Esophagus squamous epithelium (tissue), 5 donors: ENCODE measurements around the gene CD4. TPM values are rescaled to one million over a fixed set of nuclear protein-coding genes. Genes with fewer than 3 reads are reported as not detected.

Experiments
- DNase-seq: peaks from one replicate; lab custom pipeline; 2025; lab: John Stamatoyannopoulos, UW
- H3K27ac ChIP-seq, 4 donors: fragments of 200-600 bp; sonication (generic); one replicate each; pipeline ENCODE4 v1.5.1; 2016 to 2019; ENCODE audit warnings: mild to moderate bottlenecking in 1 of 4
- H3K27me3 ChIP-seq, 4 donors: fragments of 200-600 bp; sonication (generic); 1 replicate in 3 of 4; 2 replicates in 1 of 4; pipeline versions ENCODE4 v1.5.1 to v1.6.0; 2017 to 2021; ENCODE audit warnings: antibody characterized with exemption in 1 of 4
- H3K36me3 ChIP-seq, 3 donors: fragments of 200-600 bp; sonication (generic); one replicate each; pipeline ENCODE4 v1.5.1; 2016 to 2019
- H3K4me1 ChIP-seq, 3 donors: fragments of 200-600 bp; sonication (generic); one replicate each; pipeline ENCODE4 v1.5.1; 2017 to 2019
- H3K4me3 ChIP-seq, 4 donors: fragments of 200-600 bp; sonication (generic); 1 replicate in 3 of 4; 2 replicates in 1 of 4; pipeline ENCODE4 v1.5.1; 2016 to 2019; ENCODE audit warnings: mild to moderate bottlenecking in 2 of 4, moderate library complexity in 1 of 4
- H3K9me3 ChIP-seq, 3 donors: fragments of 200-600 bp; sonication (generic); one replicate each; pipeline ENCODE4 v1.5.1; 2016 to 2019
- CTCF ChIP-seq, 6 experiments: fragments of 450-650 bp in 4 of 6; fragments of 200-600 bp in 2 of 6; sonication (generic) in 2 of 6; IDR thresholded peaks; one replicate each; pipeline ENCODE4 v1.5.1; 2016 to 2019; ENCODE audit warnings: antibody characterized with exemption in 6 of 6, mild to moderate bottlenecking in 4 of 6, moderate library complexity in 4 of 6
- POLR2A ChIP-seq, 4 donors: fragments of 450-650 bp; IDR thresholded peaks; one replicate each; pipeline ENCODE4 v1.6.1; 2017; ENCODE audit warnings: antibody characterized with exemption in 4 of 4, mild to moderate bottlenecking in 4 of 4, moderate library complexity in 3 of 4
- whole genome bisulfite sequencing, 2 donors: methylation state at CpG; one replicate each; pipeline ENCODE4 v1.1.5; 2018; 5-methylcytosine and 5-hydroxymethylcytosine counted together
- intact Hi-C: fragments of 100-400 bp; cut with DNase I; formaldehyde crosslinking; loops from one replicate; pipeline ENCODE4 v1.15.0; 2022
- total RNA-seq, 4 donors: library from RNA; depleted of rRNA; stranded (reverse); fragments of >200 nt; gene quantifications; one replicate each; pipeline ENCODE4 v1.1.0, GENCODE V29; 2016
- donor health status: DM: yes; HTN: yes; CAD: no.

The CD4 gene
- total RNA-seq, 4 donors from 2014 or later: 1.2 to 11.8 (median 5.0) TPM

DNA sequence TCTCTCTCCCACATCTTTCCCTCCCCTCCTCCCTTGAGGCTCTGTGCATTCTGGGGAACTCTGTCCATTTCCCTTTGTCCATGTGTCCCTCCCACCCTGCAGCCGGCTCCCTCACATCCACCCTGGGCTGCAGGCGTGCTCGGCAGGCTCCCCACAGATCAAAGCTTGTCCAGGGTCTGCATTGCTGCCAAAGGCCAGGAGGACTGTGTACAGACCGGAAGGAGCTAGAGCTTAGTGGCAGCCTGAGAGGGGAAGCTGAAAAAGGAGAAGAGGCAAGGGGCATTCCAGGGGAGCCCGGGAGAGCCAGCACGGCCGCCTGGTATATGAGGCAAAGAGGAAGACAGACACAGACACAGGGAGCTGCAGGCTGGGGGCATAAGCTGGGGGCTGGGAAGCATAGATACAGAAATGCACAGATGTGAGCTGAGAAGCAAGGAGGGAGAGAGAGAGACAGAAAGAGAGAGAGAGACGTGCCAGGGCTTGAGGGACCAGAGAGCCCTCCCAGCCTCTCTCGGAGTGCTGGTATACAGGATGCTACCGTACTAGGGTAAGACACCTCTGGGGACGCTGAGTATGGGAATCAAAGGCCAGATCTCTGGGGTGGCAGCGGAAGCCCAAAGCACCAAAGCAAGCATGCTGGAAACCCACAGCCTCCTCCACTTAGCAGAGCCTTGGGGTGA is 3.3 kb downstream of the CD4 start:
- Histone ChIP-seq H3K4me1 (peaks cover 0 to 18% (median 6%) of the 10 kb centered on the region in 3 donors), H3K27me3 (no peaks in the 10 kb centered on the region), H3K27ac (peak overlapping the region in 1 of 4 donors; percentile 59), H3K4me3 (peak overlapping the region in 2 of 4 donors; percentile 17 to 39), H3K36me3 (no peaks in the 10 kb centered on the region), H3K9me3 (no peaks in the 10 kb centered on the region)
- no peak for TF ChIP-seq POLR2A (IDR thresholded peaks at IDR 0.05)
- TF ChIP-seq CTCF (IDR thresholded peaks at IDR 0.05): no peak
- intact Hi-C loops: no loop called here
- no peak for DNase-seq
- 28 to 30% methylated on average over 8 to 9 of the region's 12 CpGs for WGBS, 2 donors

GRCh38 chr12:6795088-6795487 is 5.8 kb downstream of the CD4 start:
- intact Hi-C loops: no loop called here
- no peak overlapping the region for H3K4me3 ChIP-seq

GRCh38 chr12:6796576-6796975 is 7.2 kb downstream of the CD4 start:
- intact Hi-C loops: no loop called here
- Histone ChIP-seq H3K36me3 (no peaks in the 10 kb centered on the region), H3K4me3 (no peak overlapping the region), H3K27ac (no peak overlapping the region), H3K4me1 (peaks cover 0 to 10% (median 6%) of the 10 kb centered on the region in 3 donors), H3K27me3 (no peaks in the 10 kb centered on the region), H3K9me3 (no peaks in the 10 kb centered on the region)
- no peak for DNase-seq
- 92 to 100% methylated on average over 2 to 4 of the region's 4 CpGs for WGBS, 2 donors
- no peak for TF ChIP-seq POLR2A (IDR thresholded peaks at IDR 0.05)
- TF ChIP-seq CTCF (IDR thresholded peaks at IDR 0.05): no peak

More at GRCh38 chr12:6795088-6795487, 5.8 kb downstream of the CD4 start:
- Histone ChIP-seq H3K4me1 (peaks cover 0 to 10% (median 6%) of the 10 kb centered on the region in 3 donors), H3K9me3 (no peaks in the 10 kb centered on the region), H3K27me3 (no peaks in the 10 kb centered on the region), H3K27ac (no peak overlapping the region), H3K36me3 (no peaks in the 10 kb centered on the region)
- no peak for TF ChIP-seq CTCF (IDR thresholded peaks at IDR 0.05)
- TF ChIP-seq POLR2A (IDR thresholded peaks at IDR 0.05): no peak
- 80% methylated on average over 2 of the region's 2 CpGs for WGBS, 2 donors
- DNase-seq: no peak

GRCh38 chr12:6799147-6799546 is 9.8 kb downstream of the CD4 start:
- intact Hi-C loops: no loop called here
- 89 to 90% methylated on average over 5 of the region's 5 CpGs for WGBS, 2 donors
- H3K4me3 ChIP-seq: no peak overlapping the region
- DNase-seq: no peak
- no peak for TF ChIP-seq POLR2A (IDR thresholded peaks at IDR 0.05)
- no peak for TF ChIP-seq CTCF (IDR thresholded peaks at IDR 0.05)
- H3K27ac ChIP-seq: no peak overlapping the region
- H3K27me3 ChIP-seq: no peaks in the 10 kb centered on the region
- H3K4me1 ChIP-seq: no peaks in the 10 kb centered on the region
- H3K9me3 ChIP-seq: no peaks in the 10 kb centered on the region
- H3K36me3 ChIP-seq: no peaks in the 10 kb centered on the region

- no peaks in the 10 kb centered on the region for H3K27me3 ChIP-seq
- no peaks in the 10 kb centered on the region for H3K9me3 ChIP-seq
- H3K4me3 ChIP-seq: no peak overlapping the region
- intact Hi-C loops: no loop called here
- no peak for DNase-seq
- no peaks in the 10 kb centered on the region for H3K4me1 ChIP-seq
- 20 to 55% methylated on average over 1 of the region's 1 CpG for WGBS, 2 donors
- H3K27ac ChIP-seq: no peak overlapping the region
- TF ChIP-seq CTCF (IDR thresholded peaks at IDR 0.05): no peak
- no peaks in the 10 kb centered on the region for H3K36me3 ChIP-seq
Measured at GRCh38 chr12:6807170-6807569, 17.8 kb downstream of the CD4 start.
